ENCODE measurements around the gene ATP1B1.

ATP1B1 gene

GRCh38 chr1:169100208-169100607 is 6.3 kb upstream of the ATP1B1 start:
- Histone ChIP-seq H2AFZ (ENCODE audit: low read length) (no peak overlapping the region), H4K20me1 (ENCODE audit: insufficient read depth, low read length) (no peaks in the 10 kb centered on the region), H3K4me3 (ENCODE audit: low read length) (no peak overlapping the region), H3K9me2 (replicated peaks; ENCODE audit: insufficient read depth, low read length) (no peaks in the 10 kb centered on the region), H3F3A (ENCODE audit: insufficient read depth, low read length) (no peaks in the 10 kb centered on the region), H3K4me2 (ENCODE audit: low read depth, low read length) (no peak overlapping the region), H3K4me1 (ENCODE audit: low read length) (no peaks in the 10 kb centered on the region), H3K9ac (ENCODE audit: low read length) (no peak overlapping the region), H3K27ac (ENCODE audit: low read length) (no peak overlapping the region), H3K27me3 (replicated peaks; ENCODE audit: insufficient read depth, low read length) (peaks cover 13% of the 10 kb centered on the region; the same call in 1 of the 2 replicates), H3K79me2 (ENCODE audit: low read length) (no peaks in the 10 kb centered on the region), H3K9me3 (replicated peaks; ENCODE audit: insufficient read depth, low read length) (no peaks in the 10 kb centered on the region), H3K36me3 (replicated peaks; ENCODE audit: insufficient read depth, low read length) (no peaks in the 10 kb centered on the region)
- no peak for DNase-seq
- TF ChIP-seq CTCF (IDR thresholded peaks at IDR 0.05; ENCODE audit: low read length) = no peak
- no peak for TF ChIP-seq EZH2phosphoT487 (IDR thresholded peaks at IDR 0.05; ENCODE audit: low read length)
- no peak for TF ChIP-seq EZH2 (optimal IDR thresholded peaks at IDR 0.05; ENCODE audit: low read depth, low read length)

DNA sequence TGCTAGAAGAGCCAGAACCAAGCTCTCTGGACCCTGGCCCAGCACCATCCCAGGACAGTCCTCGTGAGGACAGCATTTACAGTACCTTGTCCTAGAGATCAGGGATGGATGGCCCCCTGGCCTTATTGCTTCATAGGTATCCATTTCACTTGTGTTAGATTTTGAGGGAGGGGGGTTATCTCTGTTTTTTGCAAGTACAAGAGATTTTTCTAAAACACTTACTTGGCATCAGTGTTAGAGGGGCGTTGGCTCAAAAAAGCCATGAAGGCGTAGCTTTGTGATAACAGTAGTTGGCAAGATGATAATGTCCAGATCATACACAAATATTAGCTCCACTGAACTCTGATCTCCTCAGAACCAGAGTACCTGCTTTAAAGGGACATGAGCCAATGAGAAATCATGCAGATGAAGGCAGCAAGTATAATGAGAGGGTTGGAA is 5.8 kb upstream of the ATP1B1 start:
- DNase-seq = no peak
- H3K79me2 ChIP-seq (ENCODE audit: low read length) = no peaks in the 10 kb centered on the region
- no peaks in the 10 kb centered on the region for H3F3A ChIP-seq (ENCODE audit: insufficient read depth, low read length)
- TF ChIP-seq EZH2phosphoT487 (IDR thresholded peaks at IDR 0.05; ENCODE audit: low read length) (no peak), CTCF (IDR thresholded peaks at IDR 0.05; ENCODE audit: low read length) (no peak), EZH2 (optimal IDR thresholded peaks at IDR 0.05; ENCODE audit: low read depth, low read length) (no peak)
- no peaks in the 10 kb centered on the region for H3K9me3 ChIP-seq (replicated peaks; ENCODE audit: insufficient read depth, low read length)
- no peak overlapping the region for H3K9ac ChIP-seq (ENCODE audit: low read length)
- no peak overlapping the region for H3K4me2 ChIP-seq (ENCODE audit: low read depth, low read length)
- H2AFZ ChIP-seq (ENCODE audit: low read length) = no peak overlapping the region
- no peaks in the 10 kb centered on the region; the same call in 1 of the 2 replicates for H3K4me1 ChIP-seq (ENCODE audit: low read length)
- no peaks in the 10 kb centered on the region for H4K20me1 ChIP-seq (ENCODE audit: insufficient read depth, low read length)
- no peak overlapping the region for H3K4me3 ChIP-seq (ENCODE audit: low read length)
- no peaks in the 10 kb centered on the region for H3K9me2 ChIP-seq (replicated peaks; ENCODE audit: insufficient read depth, low read length)
- H3K36me3 ChIP-seq (replicated peaks; ENCODE audit: insufficient read depth, low read length) = no peaks in the 10 kb centered on the region
- peaks cover 17% of the 10 kb centered on the region; the same call in 1 of the 2 replicates for H3K27me3 ChIP-seq (replicated peaks; ENCODE audit: insufficient read depth, low read length)
- no peak overlapping the region for H3K27ac ChIP-seq (ENCODE audit: low read length)

DNA sequence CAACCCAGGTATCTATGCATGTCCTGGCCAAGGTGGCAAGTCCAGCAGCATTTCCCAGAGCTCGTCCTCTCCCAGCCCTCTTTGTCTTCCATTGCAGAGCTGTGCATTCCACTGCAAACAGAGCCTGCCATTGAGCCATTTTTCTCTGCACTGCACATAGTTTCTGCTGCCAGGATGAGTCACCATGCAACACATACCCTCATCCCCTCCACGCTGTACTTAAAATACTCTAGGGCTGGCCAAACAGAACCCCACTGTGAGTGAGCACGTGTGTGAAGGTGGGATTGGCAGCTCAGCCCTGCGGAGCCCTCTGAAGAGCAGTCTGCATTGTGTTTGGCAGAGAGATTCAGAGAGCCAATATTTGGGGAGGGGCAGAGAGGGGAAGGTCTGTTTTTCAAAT is 3.9 kb upstream of the ATP1B1 start:
- Histone ChIP-seq H3K36me3 (replicated peaks; ENCODE audit: insufficient read depth, low read length) (no peaks in the 10 kb centered on the region), H4K20me1 (ENCODE audit: insufficient read depth, low read length) (no peaks in the 10 kb centered on the region), H3K9me3 (replicated peaks; ENCODE audit: insufficient read depth, low read length) (no peaks in the 10 kb centered on the region), H3K27ac (ENCODE audit: low read length) (no peak overlapping the region), H3K4me2 (ENCODE audit: low read depth, low read length) (no peak overlapping the region), H2AFZ (ENCODE audit: low read length) (no peak overlapping the region), H3K4me1 (ENCODE audit: low read length) (peaks cover 4% of the 10 kb centered on the region; the same call in 1 of the 2 replicates), H3K9me2 (replicated peaks; ENCODE audit: insufficient read depth, low read length) (no peaks in the 10 kb centered on the region), H3F3A (ENCODE audit: insufficient read depth, low read length) (no peaks in the 10 kb centered on the region), H3K9ac (ENCODE audit: low read length) (no peak overlapping the region), H3K4me3 (ENCODE audit: low read length) (no peak overlapping the region), H3K79me2 (ENCODE audit: low read length) (no peaks in the 10 kb centered on the region), H3K27me3 (replicated peaks; ENCODE audit: insufficient read depth, low read length) (peaks cover 17% of the 10 kb centered on the region; the same call in 1 of the 2 replicates)
- TF ChIP-seq EZH2 (optimal IDR thresholded peaks at IDR 0.05; ENCODE audit: low read depth, low read length) = no peak
- TF ChIP-seq CTCF (IDR thresholded peaks at IDR 0.05; ENCODE audit: low read length) = no peak
- TF ChIP-seq EZH2phosphoT487 (IDR thresholded peaks at IDR 0.05; ENCODE audit: low read length) = no peak
- DNase-seq = no peak

All from MM.1S (cell line).